Nephron (organoid): ENCODE measurements around the gene CLPSL2.

Source experiments
- H3K27ac Mint-ChIP-seq, 3 experiments: 2 replicates each; pipeline ENCODE4 v1.8.0; 2020; ENCODE audit warnings: mixed read lengths in 3 of 3, mild to moderate bottlenecking in 2 of 3, moderate library complexity in 1 of 3
- H3K27me3 Mint-ChIP-seq: 2 replicates; pipeline ENCODE4 v1.8.0; 2021; ENCODE audit warnings: low read depth, mild to moderate bottlenecking, moderate library complexity, mixed read lengths
- H3K36me3 Mint-ChIP-seq: 2 replicates; pipeline ENCODE4 v1.8.0; 2020; ENCODE audit warnings: low read depth, mixed read lengths
- H3K4me1 Mint-ChIP-seq: 2 replicates; pipeline ENCODE4 v1.8.0; 2020; ENCODE audit warnings: mixed read lengths
- H3K4me3 Mint-ChIP-seq, 3 experiments: 2 replicates each; pipeline ENCODE4 v1.8.0; 2020; ENCODE audit warnings: mild to moderate bottlenecking in 3 of 3, mixed read lengths in 3 of 3, moderate library complexity in 2 of 3
- H3K9me3 Mint-ChIP-seq: 2 replicates; pipeline ENCODE4 v1.8.0; 2020; ENCODE audit warnings: mixed read lengths
- TF ChIP-seq, protein P1 (sequence below), 3 experiments: fragments of 200-600 bp; sonication (generic); IDR thresholded peaks; one replicate each; pipeline ENCODE4 v1.5.0; 2021; ENCODE audit warnings: antibody characterized with exemption in 3 of 3; ENCODE audit not compliant: unreplicated experiment in 3 of 3

Gene CLPSL2

DNA sequence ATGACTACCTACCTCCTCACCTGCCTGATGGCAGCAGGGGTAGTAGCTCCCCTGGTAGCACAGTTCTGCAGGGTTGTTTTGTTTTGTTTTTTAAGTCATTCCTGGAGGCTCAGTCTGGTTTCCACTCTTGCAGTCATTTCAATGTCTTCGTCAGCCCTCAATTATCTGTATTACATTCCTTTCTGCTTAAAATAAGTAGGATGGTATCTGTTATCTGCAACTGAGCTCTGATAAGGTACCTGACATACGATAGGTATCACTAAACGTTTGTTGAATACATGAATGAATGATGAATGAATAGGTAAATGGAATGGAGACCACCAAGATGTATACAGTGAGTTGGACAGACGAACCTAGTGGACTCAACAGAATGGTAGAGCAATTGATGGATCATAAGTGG lies 7.2 kb upstream of the CLPSL2 start:
- Mint-ChIP-seq H3K36me3 (no peaks in the 10 kb centered on the region), H3K27me3 (peaks cover 47% of the 10 kb centered on the region), H3K4me3 (no peak overlapping the region), H3K27ac (no peak overlapping the region), H3K4me1 (peaks cover 3% of the 10 kb centered on the region), H3K9me3 (no peaks in the 10 kb centered on the region)
- TF ChIP-seq, protein P1, sequence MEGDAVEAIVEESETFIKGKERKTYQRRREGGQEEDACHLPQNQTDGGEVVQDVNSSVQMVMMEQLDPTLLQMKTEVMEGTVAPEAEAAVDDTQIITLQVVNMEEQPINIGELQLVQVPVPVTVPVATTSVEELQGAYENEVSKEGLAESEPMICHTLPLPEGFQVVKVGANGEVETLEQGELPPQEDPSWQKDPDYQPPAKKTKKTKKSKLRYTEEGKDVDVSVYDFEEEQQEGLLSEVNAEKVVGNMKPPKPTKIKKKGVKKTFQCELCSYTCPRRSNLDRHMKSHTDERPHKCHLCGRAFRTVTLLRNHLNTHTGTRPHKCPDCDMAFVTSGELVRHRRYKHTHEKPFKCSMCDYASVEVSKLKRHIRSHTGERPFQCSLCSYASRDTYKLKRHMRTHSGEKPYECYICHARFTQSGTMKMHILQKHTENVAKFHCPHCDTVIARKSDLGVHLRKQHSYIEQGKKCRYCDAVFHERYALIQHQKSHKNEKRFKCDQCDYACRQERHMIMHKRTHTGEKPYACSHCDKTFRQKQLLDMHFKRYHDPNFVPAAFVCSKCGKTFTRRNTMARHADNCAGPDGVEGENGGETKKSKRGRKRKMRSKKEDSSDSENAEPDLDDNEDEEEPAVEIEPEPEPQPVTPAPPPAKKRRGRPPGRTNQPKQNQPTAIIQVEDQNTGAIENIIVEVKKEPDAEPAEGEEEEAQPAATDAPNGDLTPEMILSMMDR (IDR thresholded peaks at IDR 0.05; ENCODE audit: unreplicated experiment in 3 of 3) = no peak

DNA sequence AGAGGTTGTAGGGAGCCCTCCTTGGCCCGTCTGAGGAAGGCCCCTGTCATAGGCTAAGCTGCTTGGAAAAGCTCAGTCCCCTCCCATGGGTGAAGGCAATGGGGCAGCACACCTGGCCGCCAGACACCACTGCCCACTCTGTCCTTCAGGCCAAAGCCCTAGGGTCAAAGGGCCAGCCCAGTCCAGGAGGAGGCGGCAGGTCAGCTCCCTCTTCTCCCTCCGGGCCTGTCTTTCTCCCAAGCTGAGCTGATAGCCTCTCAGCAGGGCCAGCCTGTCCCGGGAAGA lies 5.1 kb upstream of the CLPSL2 start:
- Mint-ChIP-seq H3K4me3 (no peak overlapping the region), H3K27ac (no peak overlapping the region), H3K27me3 (peaks cover 37% of the 10 kb centered on the region), H3K4me1 (no peaks in the 10 kb centered on the region), H3K36me3 (no peaks in the 10 kb centered on the region), H3K9me3 (no peaks in the 10 kb centered on the region)
- TF ChIP-seq, protein P1 (IDR thresholded peaks at IDR 0.05; ENCODE audit: unreplicated experiment in 3 of 3) = no peak

DNA sequence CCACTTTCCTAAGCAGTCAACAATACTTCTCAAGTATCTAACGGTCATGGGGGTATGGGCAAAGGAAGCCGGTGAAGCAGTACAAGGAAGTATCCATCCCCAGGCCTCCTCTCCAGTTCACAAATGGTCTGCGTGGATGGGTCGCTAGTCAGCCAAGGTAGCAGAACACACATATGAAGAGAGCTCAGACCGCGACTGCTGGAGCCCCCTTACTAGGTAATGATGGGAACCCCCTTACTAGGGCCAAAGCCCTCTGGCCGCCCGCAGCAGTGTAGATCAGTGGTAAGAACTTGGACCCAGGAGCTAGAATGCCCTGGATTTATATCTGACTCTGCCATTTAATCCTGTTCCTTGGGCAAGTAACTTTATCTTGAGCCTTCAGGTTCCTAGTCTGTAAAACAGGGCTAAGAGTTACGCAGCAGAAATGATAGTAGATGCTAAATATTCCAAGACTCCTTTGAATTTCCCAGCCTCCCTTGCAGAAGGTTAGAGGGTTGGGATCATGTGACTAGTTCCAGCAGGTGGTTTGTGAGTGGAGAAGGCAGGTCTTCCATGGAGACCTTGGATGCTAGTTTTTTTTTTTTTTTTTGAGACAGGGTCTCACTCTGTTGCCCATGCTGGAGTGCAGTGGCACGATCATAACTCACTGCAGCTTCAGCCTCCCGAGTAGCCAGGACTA lies 2.1 kb upstream of the CLPSL2 start:
- H3K27ac Mint-ChIP-seq = no peak overlapping the region
- no peaks in the 10 kb centered on the region for H3K9me3 Mint-ChIP-seq
- H3K36me3 Mint-ChIP-seq = no peaks in the 10 kb centered on the region
- H3K4me3 Mint-ChIP-seq = peak overlapping the region in 2 of 3 experiments; percentile 34 to 56
- no peaks in the 10 kb centered on the region for H3K4me1 Mint-ChIP-seq
- TF ChIP-seq, protein P1 (IDR thresholded peaks at IDR 0.05; ENCODE audit: unreplicated experiment in 3 of 3) = no peak
- H3K27me3 Mint-ChIP-seq = peaks cover 35% of the 10 kb centered on the region

DNA sequence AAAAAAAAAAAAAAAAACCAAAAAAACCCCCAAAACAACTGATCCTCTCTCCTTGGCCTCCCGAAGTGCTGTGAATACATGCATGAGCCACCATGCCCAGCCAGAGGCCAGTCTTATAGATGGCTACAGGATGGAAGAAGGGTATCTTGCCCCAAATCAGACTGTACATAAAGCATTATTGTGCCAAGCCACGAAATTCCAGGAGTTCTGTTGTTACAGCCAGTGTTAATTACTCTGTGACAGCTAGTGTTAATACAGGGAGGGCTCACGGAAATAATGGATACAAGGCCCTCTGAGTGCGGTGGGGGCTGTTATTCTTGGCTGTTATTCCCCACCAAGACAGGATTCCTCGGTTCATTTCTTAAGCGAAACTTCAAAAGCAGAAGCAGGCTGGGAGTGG lies 1.4 kb upstream of the CLPSL2 start:
- H3K36me3 Mint-ChIP-seq = no peaks in the 10 kb centered on the region
- no peaks in the 10 kb centered on the region for H3K4me1 Mint-ChIP-seq
- no peak overlapping the region for H3K27ac Mint-ChIP-seq
- H3K4me3 Mint-ChIP-seq = peak overlapping the region; percentile 20 to 44 (median 39)
- TF ChIP-seq, protein P1 (IDR thresholded peaks at IDR 0.05; ENCODE audit: unreplicated experiment in 3 of 3) = no peak
- H3K9me3 Mint-ChIP-seq = no peaks in the 10 kb centered on the region
- H3K27me3 Mint-ChIP-seq = peaks cover 29% of the 10 kb centered on the region

DNA sequence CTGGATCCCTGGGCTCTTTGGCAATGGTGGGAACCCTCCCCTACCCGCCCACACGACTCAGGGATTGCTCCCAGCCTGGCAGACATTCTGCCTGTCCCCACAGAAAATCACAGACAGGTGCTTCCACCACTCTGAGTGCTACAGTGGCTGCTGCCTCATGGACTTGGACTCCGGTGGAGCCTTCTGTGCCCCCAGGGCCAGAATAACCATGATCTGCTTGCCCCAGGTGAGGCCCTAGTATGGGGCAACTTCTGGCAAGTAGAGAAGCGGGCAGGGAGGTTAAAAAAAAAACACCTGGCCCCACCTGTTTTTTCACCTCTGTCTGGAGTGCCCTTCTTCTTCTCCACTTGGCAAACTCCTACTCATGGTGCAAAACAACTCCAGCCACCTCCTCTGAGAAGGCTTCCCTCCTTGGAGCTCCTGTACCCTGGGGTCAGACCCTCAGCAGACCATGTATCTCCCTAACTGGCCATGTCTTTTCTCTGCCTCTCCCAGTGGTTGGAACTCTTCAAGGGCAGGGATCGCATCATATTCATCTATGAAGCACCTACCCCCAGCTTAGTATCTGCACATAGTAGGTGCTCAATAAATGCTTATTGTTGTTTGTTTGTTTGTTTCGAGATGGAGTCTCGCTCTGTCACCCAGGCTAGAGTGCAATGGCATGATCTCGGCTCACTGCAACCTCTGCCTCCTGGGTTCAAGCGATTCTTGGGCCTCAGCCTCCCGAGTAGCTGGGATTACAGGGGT lies 1.1 kb downstream of the CLPSL2 start:
- H3K36me3 Mint-ChIP-seq = no peaks in the 10 kb centered on the region
- H3K4me3 Mint-ChIP-seq = peak overlapping the region; percentile 80 to 87 (median 82)
- peak overlapping the region in 1 of 3 experiments; percentile 38 for H3K27ac Mint-ChIP-seq
- H3K27me3 Mint-ChIP-seq = peaks cover 23% of the 10 kb centered on the region
- H3K4me1 Mint-ChIP-seq = no peaks in the 10 kb centered on the region
- no peaks in the 10 kb centered on the region for H3K9me3 Mint-ChIP-seq
- TF ChIP-seq, protein P1 (IDR thresholded peaks at IDR 0.05; ENCODE audit: unreplicated experiment in 3 of 3) = no peak

DNA sequence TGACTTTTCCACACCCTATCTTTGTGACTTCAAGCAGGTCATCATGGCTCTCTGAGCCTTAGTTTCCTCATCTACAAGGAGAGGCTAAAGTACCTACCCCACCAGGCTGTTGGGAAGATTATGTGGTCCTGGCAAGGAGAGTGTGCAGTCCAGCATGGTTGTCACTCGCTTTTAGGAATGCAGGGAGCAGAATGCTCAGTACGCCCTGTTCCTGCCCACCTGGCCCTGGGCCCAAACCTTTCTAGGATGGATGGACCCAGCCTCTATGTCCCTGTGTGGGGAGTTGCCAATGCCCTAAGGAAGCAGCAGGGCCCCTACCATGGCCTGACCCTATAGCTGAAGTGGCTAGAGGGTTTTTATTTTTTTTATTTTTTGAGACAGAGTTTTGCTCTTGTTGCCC lies 2.0 kb downstream of the CLPSL2 start:
- TF ChIP-seq, protein P1 (IDR thresholded peaks at IDR 0.05; ENCODE audit: unreplicated experiment in 3 of 3) = no peak
- Mint-ChIP-seq H3K9me3 (no peaks in the 10 kb centered on the region), H3K27me3 (peaks cover 23% of the 10 kb centered on the region), H3K36me3 (no peaks in the 10 kb centered on the region), H3K4me3 (peak overlapping the region; percentile 3 to 60 (median 47)), H3K27ac (no peak overlapping the region), H3K4me1 (no peaks in the 10 kb centered on the region)
